Adrenal gland (tissue), 12 donors: Measurements from ENCODE around the gene TMIGD1. TPM values are rescaled to one million over a fixed set of nuclear protein-coding genes. Genes with fewer than 3 reads are reported as not detected.
"Not testable (repeated sequence)": the region's sequence is repeated elsewhere in the genome, so short reads cannot be mapped to it uniquely, and the experiment has no call there.

Experiments used
- DNase-seq, 7 donors: peaks; one replicate each; pipeline ENCODE4 v3.0.0-alpha.2; 2019 to 2020
- H3K27ac ChIP-seq, 5 donors: fragments of 200-600 bp; sonication (generic) in 4 of 5; 1 replicate in 3 of 5; 2 replicates in 2 of 5; pipeline versions ENCODE4 v1.5.1 to v1.8.0; 2016 to 2020; ENCODE audit warnings: mild to moderate bottlenecking in 1 of 5
- H3K27me3 ChIP-seq: fragments of 200-600 bp; 2 replicates; pipeline ENCODE4 v1.8.0; 2021
- H3K36me3 ChIP-seq, 2 donors: fragments of 200-600 bp; replicated peaks in 1 of 2; 1 replicate in 1 of 2; 2 replicates in 1 of 2; pipeline versions ENCODE4 v1.5.1 to v1.8.0; 2018 to 2022
- H3K4me1 ChIP-seq, 2 donors: fragments of 200-600 bp; replicated peaks in 1 of 2; 1 replicate in 1 of 2; 2 replicates in 1 of 2; pipeline versions ENCODE4 v1.5.1 to v1.8.0; 2018 to 2021
- H3K4me3 ChIP-seq, 4 donors: fragments of 200-600 bp; sonication (generic) in 3 of 4; one replicate each; pipeline ENCODE4 v1.5.1; 2016 to 2018
- H3K9me3 ChIP-seq, 3 donors: fragments of 200-600 bp; sonication (generic) in 1 of 3; replicated peaks in 1 of 3; 1 replicate in 2 of 3; 2 replicates in 1 of 3; pipeline versions ENCODE4 v1.5.1 to v1.8.0; 2016 to 2021
- POLR2A ChIP-seq, 2 donors: fragments of 450-650 bp; IDR thresholded peaks; one replicate each; pipeline ENCODE4 v1.6.1; 2017; ENCODE audit warnings: antibody characterized with exemption in 2 of 2, mild to moderate bottlenecking in 2 of 2, moderate library complexity in 1 of 2
- WGBS, 4 donors: extraction: QIAGEN DNeasy Blood & Tissue Kit in 2 of 4; methylation state at CpG; one replicate each; pipeline versions ENCODE4 v1.1.5 to v1.1.7; 2013 to 2017; 5-methylcytosine and 5-hydroxymethylcytosine counted together
- intact Hi-C, 2 donors: fragments of 100-400 bp; cut with DNase I; formaldehyde crosslinking; loops; one replicate each; pipeline versions ENCODE4 v1.14.1 to v1.15.0; 2022 to 2023
- polyA plus RNA-seq, 3 donors: library from polyadenylated mRNA; stranded (reverse); fragments of 200-250 nt in 2 of 3; fragments of 350-450 nt in 1 of 3; fragmentation: Illumina TruSeq in 1 of 3; extraction: RNeasy Lipid Tissue Mini Kit (QIAGEN cat#74804) in 1 of 3; gene quantifications; one replicate each; pipeline ENCODE4 v1.2.3, GENCODE V29; 2013 to 2014
- total RNA-seq, 9 donors: library from RNA; depleted of rRNA in 4 of 9; stranded (reverse); fragments of >200 nt in 4 of 9; fragments of 120-200 nt in 1 of 9; fragmentation: NEBNext Ultra II Directional in 1 of 9; extraction: Animal tissue kit (Norgen Biotek cat#: 25700) in 1 of 9; gene quantifications; one replicate each; pipeline versions ENCODE4 v1.1.0 to v1.2.4, GENCODE V29; 2013 to 2023
- TF ChIP-seq, protein P1 (sequence below), 6 experiments: fragments of 450-650 bp in 4 of 6; fragments of 200-600 bp in 2 of 6; sonication (generic) in 1 of 6; IDR thresholded peaks; 1 replicate in 5 of 6; 2 replicates in 1 of 6; pipeline versions ENCODE4 v1.5.1 to v1.8.0; 2016 to 2021; ENCODE audit warnings: antibody characterized with exemption in 6 of 6, mild to moderate bottlenecking in 2 of 6, moderate library complexity in 1 of 6
- donor health status: healthy with polysubstance abuse.
- donor health status: Bipolar disorder and iron deficiency.
- donor health status: DM: yes; HTN: yes; CAD: no.
- donor health status: DM: no; HTN: no; CAD: no.
- donor health status: DM: no; HTN: no; CAD: no.
- donor health status: DM: yes; HTN: yes; CAD: no.

The TMIGD1 gene
- total and polyA plus RNA-seq, 12 donors: not detected

DNA sequence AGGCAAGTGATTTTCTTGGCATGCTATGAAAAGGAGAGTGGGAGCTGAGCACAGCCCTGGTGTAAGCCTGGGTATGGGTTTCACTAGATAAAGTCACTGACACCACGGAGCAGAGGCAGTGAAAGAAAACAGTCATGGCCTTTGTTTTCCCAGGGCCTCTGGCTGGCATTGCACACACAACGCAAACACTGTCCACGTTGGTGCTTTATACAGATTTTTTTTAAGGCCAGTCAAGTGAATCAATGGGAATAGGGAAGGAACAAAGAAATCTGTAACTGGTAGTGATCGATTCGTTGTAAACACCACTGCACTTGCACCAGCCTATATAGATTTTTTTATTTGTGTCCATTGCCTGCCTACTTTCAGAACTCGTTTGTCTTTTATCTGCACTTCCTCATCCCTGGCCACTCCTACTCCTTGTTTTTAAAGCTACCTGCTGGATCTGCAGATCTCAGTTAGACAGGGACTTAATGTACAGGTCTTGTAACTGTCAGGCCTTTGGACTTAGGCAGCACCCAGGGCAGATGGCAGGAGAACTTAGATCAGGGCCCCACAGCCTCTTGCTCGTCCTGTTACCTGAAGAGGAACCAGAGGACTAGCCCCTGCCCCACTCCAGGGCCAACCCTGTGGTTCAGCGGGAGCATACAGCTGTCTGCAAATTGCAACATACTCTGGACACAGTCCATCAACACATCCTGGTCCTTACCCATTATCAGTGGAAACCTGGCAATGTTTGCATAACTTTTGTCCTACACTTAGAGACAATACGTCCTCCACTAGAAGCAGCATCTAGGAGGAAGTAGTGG lies 10.6 kb upstream of the TMIGD1 start:
- Histone ChIP-seq H3K9me3 (no peaks in the 10 kb centered on the region), H3K4me1 (peaks cover 0 to 18% of the 10 kb centered on the region in 2 donors), H3K4me3 (no peak overlapping the region), H3K27me3 (no peaks in the 10 kb centered on the region), H3K36me3 (no peaks in the 10 kb centered on the region), H3K27ac (peak overlapping the region in 2 of 5 donors; percentile 8 to 69)
- peak; percentile 11 to 63 (median 29) for DNase-seq
- intact Hi-C loops: loop anchor here in 1 of 2 donors (10.0 kb wide), 1 partner anchor 130 kb away; the partner anchor contains the start of gene GOSR1
- no peak for TF ChIP-seq POLR2A (IDR thresholded peaks at IDR 0.05)
- TF ChIP-seq, protein P1, sequence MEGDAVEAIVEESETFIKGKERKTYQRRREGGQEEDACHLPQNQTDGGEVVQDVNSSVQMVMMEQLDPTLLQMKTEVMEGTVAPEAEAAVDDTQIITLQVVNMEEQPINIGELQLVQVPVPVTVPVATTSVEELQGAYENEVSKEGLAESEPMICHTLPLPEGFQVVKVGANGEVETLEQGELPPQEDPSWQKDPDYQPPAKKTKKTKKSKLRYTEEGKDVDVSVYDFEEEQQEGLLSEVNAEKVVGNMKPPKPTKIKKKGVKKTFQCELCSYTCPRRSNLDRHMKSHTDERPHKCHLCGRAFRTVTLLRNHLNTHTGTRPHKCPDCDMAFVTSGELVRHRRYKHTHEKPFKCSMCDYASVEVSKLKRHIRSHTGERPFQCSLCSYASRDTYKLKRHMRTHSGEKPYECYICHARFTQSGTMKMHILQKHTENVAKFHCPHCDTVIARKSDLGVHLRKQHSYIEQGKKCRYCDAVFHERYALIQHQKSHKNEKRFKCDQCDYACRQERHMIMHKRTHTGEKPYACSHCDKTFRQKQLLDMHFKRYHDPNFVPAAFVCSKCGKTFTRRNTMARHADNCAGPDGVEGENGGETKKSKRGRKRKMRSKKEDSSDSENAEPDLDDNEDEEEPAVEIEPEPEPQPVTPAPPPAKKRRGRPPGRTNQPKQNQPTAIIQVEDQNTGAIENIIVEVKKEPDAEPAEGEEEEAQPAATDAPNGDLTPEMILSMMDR (IDR thresholded peaks at IDR 0.05): no peak
- whole genome bisulfite sequencing, 4 donors: 40 to 60% (median 46%) methylated on average over 8 to 9 of the region's 9 CpGs

DNA sequence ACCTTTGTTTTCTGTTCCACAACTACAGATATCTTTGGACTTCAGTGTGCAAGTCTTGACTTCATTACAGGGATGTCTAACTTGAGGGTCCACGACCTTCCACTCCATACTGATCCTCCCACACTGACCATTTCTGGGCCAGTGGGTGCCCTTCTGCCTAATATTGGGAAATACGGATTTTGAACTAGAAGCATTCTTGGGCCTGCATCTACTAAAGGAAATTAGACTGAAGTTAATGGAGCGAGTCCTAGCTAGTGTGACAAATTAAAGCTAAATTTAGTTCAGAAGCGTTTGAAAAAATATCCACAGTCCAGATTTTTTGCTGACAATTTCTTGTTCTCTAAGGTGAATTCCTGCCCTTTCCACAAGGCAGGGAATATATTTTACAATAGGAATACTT lies 9.9 kb upstream of the TMIGD1 start:
- Histone ChIP-seq H3K27me3 (no peaks in the 10 kb centered on the region), H3K36me3 (no peaks in the 10 kb centered on the region), H3K4me3 (no peak overlapping the region), H3K27ac (peak overlapping the region in 1 of 5 donors; percentile 69), H3K9me3 (no peaks in the 10 kb centered on the region), H3K4me1 (peaks cover 0 to 18% of the 10 kb centered on the region in 2 donors)
- no peak for DNase-seq
- intact Hi-C loops: loop anchor here in 1 of 2 donors (10.0 kb wide), 1 partner anchor 131 kb away; the partner anchor contains the start of gene GOSR1
- 72 to 76% (median 75%) methylated on average over 4 of the region's 4 CpGs for WGBS, 4 donors
- no peak for TF ChIP-seq POLR2A (IDR thresholded peaks at IDR 0.05)
- TF ChIP-seq, protein P1 (IDR thresholded peaks at IDR 0.05): no peak

DNA sequence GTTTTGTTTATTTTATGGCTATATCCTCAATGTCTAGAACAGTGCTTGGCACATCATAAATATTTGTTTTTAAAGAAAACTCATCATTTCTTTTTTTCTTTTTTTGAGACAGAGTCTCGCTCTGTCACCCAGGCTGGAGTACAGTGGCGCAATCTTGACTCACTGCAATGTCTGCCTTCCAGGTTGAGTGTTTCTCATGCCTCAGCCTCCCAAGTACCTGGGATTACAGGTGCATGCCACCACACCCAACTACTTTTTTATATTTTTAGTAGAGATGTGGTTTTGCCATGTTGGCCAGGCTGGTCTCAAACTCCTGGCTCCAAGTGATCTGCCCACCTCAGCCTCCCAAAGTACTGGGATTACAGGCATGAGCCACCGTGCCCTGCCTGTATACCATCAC lies 9.4 kb upstream of the TMIGD1 start:
- not testable (repeated sequence) for DNase-seq, H3K9me3 ChIP-seq, H3K27me3 ChIP-seq, H3K27ac ChIP-seq, H3K4me3 ChIP-seq, H3K36me3 ChIP-seq
- intact Hi-C loops: loop anchor here in 1 of 2 donors (10.0 kb wide), 1 partner anchor 132 kb away; the partner anchor contains the start of gene GOSR1
- peaks cover 0 to 18% of the 10 kb centered on the region in 2 donors for H3K4me1 ChIP-seq
- 85 to 96% (median 92%) methylated on average over 3 of the region's 3 CpGs for WGBS, 4 donors

DNA sequence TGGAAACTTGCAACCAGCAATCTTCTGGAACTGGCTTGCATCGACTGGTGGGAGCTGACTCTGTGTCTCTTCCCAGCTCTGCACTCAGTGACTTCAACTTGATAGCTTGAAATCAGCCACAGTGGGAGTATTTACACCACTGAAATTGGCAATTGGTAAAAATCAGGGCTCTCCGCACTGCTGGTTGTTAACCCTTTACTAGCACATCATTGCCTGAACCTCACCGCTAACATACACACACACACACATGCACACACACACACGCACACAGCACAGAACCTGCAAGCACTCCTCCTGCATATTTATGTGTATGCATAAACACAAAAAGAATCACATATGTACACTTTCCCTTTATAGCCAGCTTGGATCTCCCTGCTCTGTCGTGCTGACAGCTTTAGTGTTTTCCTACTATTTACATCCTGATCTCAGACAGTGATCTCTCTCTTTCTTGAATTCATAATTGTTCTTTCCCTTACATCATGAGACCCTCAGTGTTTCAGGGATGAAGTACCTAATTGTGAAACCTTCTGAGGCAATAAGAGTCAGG lies 7.9 kb upstream of the TMIGD1 start:
- Histone ChIP-seq H3K36me3 (no peaks in the 10 kb centered on the region), H3K27me3 (no peaks in the 10 kb centered on the region), H3K4me1 (peaks cover 0 to 18% of the 10 kb centered on the region in 2 donors), H3K9me3 (no peaks in the 10 kb centered on the region), H3K4me3 (no peak overlapping the region), H3K27ac (no peak overlapping the region)
- WGBS, 4 donors: 82 to 91% (median 88%) methylated on average over 5 of the region's 5 CpGs
- no peak for TF ChIP-seq POLR2A (IDR thresholded peaks at IDR 0.05)
- TF ChIP-seq, protein P1 (IDR thresholded peaks at IDR 0.05): no peak
- intact Hi-C loops: loop anchor here in 1 of 2 donors (10.0 kb wide), 1 partner anchor 133 kb away; the partner anchor contains the start of gene GOSR1
- no peak for DNase-seq
